ENCODE results near the gene AQP6.
"Not testable (repeated sequence)": the region's sequence is repeated elsewhere in the genome, so short reads cannot be mapped to it uniquely, and the experiment has no call there.

The AQP6 gene

DNA sequence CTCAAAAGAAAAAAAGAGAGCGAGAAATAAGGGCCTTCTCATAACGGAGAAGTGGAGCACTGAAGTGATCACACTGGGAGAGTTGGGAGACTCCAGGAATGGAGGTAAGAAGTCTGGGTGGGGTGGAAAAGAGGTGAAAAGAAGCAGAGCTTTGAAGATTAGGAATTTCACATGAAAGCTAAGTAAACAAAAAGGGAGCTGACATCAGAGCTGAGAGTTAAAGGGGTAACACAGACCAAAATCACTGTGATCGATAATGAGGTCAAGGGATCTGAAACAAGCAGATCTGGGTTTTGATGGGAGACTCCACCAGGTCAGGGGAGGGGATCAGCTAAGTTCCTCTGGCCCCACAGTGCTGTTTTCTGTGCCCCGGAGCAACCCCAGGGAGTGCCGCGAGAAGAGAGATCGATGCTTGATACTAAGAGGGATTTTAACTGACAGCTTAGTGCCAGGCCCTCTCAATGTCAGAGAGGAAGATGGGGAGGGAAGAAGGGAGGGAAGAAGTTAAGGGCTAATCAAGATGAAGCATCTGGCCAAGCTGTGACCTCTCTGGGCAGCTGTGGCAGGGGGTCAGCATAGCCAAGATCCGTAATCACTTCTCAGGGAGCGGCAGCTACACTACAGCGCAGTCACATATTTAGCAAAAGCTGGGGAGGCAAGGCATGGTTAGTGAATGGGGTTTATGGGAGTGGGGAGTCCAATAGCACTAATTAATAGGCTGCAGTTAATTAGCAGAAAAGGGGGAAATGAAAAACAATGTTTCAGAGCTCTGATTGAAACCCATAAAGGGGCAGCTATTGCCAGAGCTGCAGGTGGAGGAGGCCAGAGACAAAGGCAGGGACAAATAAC is 8.0 kb downstream of the AQP6 start:
- H3K4me3 ChIP-seq (ENCODE audit: low read length) = no peak overlapping the region
- no peak for DNase-seq (ENCODE audit: low read depth)
- TF ChIP-seq, protein P1, sequence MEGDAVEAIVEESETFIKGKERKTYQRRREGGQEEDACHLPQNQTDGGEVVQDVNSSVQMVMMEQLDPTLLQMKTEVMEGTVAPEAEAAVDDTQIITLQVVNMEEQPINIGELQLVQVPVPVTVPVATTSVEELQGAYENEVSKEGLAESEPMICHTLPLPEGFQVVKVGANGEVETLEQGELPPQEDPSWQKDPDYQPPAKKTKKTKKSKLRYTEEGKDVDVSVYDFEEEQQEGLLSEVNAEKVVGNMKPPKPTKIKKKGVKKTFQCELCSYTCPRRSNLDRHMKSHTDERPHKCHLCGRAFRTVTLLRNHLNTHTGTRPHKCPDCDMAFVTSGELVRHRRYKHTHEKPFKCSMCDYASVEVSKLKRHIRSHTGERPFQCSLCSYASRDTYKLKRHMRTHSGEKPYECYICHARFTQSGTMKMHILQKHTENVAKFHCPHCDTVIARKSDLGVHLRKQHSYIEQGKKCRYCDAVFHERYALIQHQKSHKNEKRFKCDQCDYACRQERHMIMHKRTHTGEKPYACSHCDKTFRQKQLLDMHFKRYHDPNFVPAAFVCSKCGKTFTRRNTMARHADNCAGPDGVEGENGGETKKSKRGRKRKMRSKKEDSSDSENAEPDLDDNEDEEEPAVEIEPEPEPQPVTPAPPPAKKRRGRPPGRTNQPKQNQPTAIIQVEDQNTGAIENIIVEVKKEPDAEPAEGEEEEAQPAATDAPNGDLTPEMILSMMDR (conservative IDR thresholded peaks at IDR 0.05; ENCODE audit: low read depth, low read length) = no peak

DNA sequence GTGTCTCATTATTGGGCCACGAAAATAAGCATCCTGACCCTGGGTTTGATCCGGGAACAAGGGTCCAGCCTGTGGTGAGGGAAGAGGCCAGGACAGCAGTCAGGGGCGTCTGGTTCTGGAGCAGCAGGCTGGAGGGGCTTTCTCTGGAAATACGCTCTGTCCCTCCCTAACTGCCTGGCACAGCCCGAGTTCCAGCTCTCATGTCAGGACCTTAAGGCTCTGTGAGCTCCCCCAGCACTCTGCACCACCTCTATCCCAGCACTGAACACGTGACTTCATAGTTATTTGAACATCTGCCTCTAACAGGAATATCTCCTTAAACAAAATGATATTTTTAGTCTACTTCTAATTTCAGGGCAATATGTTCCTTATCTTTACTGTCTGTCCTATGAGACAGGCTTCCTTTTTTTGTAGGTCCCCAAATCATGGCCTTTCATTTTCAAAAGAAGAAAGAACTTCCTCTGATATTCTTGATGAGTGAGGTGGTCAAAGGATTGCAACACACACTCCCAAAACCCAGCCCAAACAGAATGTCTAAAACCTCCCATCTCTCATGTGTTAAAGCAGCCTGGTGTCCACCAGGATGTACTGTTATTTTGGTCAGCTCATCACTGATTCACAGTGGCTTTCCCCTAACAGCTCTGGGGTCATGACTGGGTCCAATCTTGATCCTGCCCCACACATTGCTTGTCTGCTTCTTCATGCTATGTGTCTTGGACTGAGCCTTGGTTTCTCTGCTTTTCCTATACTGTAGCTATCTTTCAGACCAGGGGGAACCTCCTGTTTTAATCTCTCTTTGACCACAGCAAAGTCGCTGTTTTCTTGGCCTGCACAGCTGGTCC is 9.7 kb downstream of the AQP6 start:
- TF ChIP-seq, protein P1 (conservative IDR thresholded peaks at IDR 0.05; ENCODE audit: low read depth, low read length) = no peak
- no peak for DNase-seq (ENCODE audit: low read depth)
- H3K4me3 ChIP-seq (ENCODE audit: low read length) = no peak overlapping the region

DNA sequence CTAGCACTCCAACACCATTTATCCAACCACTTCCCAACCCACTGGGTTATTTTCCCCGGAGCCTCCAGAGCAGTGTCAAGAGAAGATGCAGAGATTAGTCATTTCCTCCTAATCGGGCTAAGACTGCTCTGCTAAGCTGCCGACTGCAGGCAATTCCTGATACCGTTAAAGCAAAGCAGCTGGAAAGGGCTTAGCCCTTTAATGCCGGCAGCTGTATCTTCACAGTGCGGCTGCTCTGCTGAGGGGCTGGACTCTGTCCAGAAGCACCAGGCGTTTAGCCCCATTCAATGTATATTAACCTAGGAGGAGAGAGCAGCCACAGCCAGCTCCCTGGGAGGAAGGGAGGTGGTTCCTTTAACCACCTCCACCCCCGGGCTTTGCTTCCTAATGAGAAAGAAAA is 11.1 kb downstream of the AQP6 start:
- TF ChIP-seq, protein P1 (conservative IDR thresholded peaks at IDR 0.05; ENCODE audit: low read depth, low read length) = no peak
- DNase-seq (ENCODE audit: low read depth) = peak; percentile 73
- no peak overlapping the region for H3K4me3 ChIP-seq (ENCODE audit: low read length)

DNA sequence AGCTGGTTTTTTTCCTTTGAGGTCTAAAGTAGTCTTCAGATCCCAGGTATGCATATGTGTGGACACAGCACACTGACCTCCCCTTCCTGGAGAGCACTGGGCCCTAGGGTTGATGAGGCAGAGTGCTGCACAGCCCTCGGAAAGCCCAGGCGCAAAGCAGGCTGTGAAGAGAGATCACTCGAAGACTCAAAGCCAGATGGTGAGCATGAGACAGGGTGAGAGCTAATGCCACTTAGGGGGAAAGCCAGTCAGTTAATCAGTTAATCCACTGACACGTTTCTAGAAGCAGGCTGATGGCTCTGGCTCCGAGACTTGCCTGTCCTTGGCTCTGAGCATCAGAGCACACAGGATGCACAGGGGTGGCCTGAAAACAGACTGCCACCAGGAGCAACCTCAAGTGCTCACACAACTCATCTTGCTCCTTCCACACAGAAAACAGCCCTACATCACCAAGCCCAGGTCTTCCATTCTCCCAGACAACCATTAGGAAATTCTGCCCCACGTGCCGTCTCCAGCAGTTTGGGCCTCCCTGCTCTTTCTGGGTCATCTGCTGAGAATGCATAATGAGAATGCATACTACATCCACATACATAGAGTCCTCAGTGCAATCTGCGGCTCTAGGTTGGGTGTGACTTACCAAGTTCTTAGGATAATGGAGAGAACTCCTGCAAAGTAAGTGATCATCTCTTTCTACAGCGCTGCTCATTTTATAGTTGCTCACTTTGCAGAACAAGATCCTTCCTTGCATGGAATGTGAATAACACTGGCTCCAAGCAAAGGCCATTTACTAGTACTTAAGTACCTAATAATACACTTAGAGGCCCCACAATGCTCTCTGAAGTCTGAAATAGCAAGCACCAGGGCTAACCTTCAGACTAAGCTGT is 12.0 kb downstream of the AQP6 start:
- H3K4me3 ChIP-seq (ENCODE audit: low read length) = no peak overlapping the region
- TF ChIP-seq, protein P1 (conservative IDR thresholded peaks at IDR 0.05; ENCODE audit: low read depth, low read length) = no peak
- DNase-seq (ENCODE audit: low read depth) = no peak

DNA sequence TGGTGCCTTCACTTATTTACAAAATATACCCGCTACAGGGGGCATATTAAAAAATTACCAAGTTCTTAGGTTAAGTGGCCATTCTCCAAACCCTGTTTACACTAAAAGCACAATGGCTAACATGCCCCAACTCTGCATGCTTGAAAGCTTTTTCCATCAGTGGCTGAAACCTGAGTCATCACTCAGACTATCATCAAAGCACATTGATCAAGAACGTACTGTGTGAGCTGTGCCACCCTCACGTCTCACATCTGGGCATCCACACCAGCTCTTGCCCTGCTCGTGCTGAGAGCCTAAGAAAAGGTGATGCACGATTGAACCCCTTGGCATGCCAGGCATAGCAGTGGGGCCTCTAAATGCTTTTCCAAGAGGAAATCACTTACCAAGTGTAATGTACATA is 13.2 kb downstream of the AQP6 start:
- DNase-seq (ENCODE audit: low read depth) = no peak
- TF ChIP-seq, protein P1 (conservative IDR thresholded peaks at IDR 0.05; ENCODE audit: low read depth, low read length) = no peak
- no peak overlapping the region for H3K4me3 ChIP-seq (ENCODE audit: low read length)

DNA sequence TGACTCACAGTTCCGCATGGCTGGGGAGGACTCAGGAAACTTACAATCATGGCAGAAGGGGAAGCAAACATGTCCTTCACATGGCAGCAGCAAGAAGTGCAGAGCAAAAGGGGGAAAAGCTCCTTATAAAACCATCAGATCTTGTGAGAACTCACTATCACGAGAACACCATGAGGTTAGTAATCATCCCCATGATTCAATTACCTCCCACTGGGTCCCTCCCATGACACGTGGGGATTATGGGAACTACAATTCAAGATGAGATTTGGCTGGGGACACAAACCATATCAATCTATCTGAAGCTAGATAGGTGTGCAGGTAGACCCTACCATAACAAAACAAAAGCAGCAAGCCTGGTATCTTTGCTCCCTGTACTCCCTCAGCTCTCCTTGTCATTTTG is 13.7 kb downstream of the AQP6 start:
- H3K4me3 ChIP-seq (ENCODE audit: low read length); DNase-seq (ENCODE audit: low read depth): not testable (repeated sequence)
